GM20431 (cell line): Measurements from ENCODE around the gene ALDH18A1.
"Not testable (repeated sequence)": the region's sequence is repeated elsewhere in the genome, so short reads cannot be mapped to it uniquely, and the experiment has no call there.

Experiments used
- in situ Hi-C: fragments of 300-500 bp; cut with MseI, MboI; formaldehyde crosslinking; loops from one replicate; pipeline ENCODE4 v1.15.0; 2020; ENCODE audit warnings: low sequenced_read_pairs; ENCODE audit not compliant: unreplicated experiment

The ALDH18A1 gene

GRCh38 chr10:95656291-95657164 lies at the start of gene ALDH18A1:
Gene ALDH18A1, minus strand, starts transcription at chr10:95656711. Its CDS starts 3,334 bp downstream, at chr10:95653377.
- in situ Hi-C loops = no loop called here

- in situ Hi-C loops = loop anchor here (10.0 kb wide), 1 partner anchor 146 kb away; no protein-coding TSS in a partner anchor
These were observed 41.9 kb upstream of the ALDH18A1 start for GRCh38 chr10:95698415-95698814.

GRCh38 chr10:95697429-95697828 lies 40.9 kb upstream of the ALDH18A1 start:
- in situ Hi-C loops = loop anchor here (10.0 kb wide), 1 partner anchor 147 kb away; no protein-coding TSS in a partner anchor

- in situ Hi-C loops = loop anchor here (10.0 kb wide), 1 partner anchor 150 kb away; no protein-coding TSS in a partner anchor
These were observed 38.2 kb upstream of the ALDH18A1 start for GRCh38 chr10:95694665-95695064.

GRCh38 chr10:95693668-95694534 lies 37.4 kb upstream of the ALDH18A1 start, which contains the start of gene TCTN3:
Gene TCTN3, minus strand, starts transcription at chr10:95693927. Its CDS starts 28 bp downstream, at chr10:95693899.
- in situ Hi-C loops = loop anchor here (10.0 kb wide), 1 partner anchor 151 kb away; no protein-coding TSS in a partner anchor

- in situ Hi-C loops = loop anchor here (10.0 kb wide), 1 partner anchor 152 kb away; no protein-coding TSS in a partner anchor
These were observed 36.7 kb upstream of the ALDH18A1 start for GRCh38 chr10:95693071-95693667.

GRCh38 chr10:95691281-95691680 lies 34.8 kb upstream of the ALDH18A1 start:
- in situ Hi-C loops = loop anchor here (10.0 kb wide), 1 partner anchor 154 kb away; no protein-coding TSS in a partner anchor

- in situ Hi-C loops = no loop called here
These were observed 32.1 kb upstream of the ALDH18A1 start for GRCh38 chr10:95688648-95689047.

GRCh38 chr10:95683966-95684365 lies 27.5 kb upstream of the ALDH18A1 start:
- in situ Hi-C loops = no loop called here

- in situ Hi-C loops = no loop called here
These were observed 19.0 kb upstream of the ALDH18A1 start for GRCh38 chr10:95675403-95676116.

- in situ Hi-C loops = no loop called here
These were observed 18.1 kb upstream of the ALDH18A1 start for GRCh38 chr10:95674643-95675042.

GRCh38 chr10:95672641-95673040 lies 16.1 kb upstream of the ALDH18A1 start:
- in situ Hi-C loops = not testable (repeated sequence)

- in situ Hi-C loops = no loop called here
These were observed 8.0 kb upstream of the ALDH18A1 start for GRCh38 chr10:95664543-95664942.

- in situ Hi-C loops = no loop called here
These were observed 7.0 kb upstream of the ALDH18A1 start for GRCh38 chr10:95663496-95663895.

- in situ Hi-C loops = no loop called here
These were observed 5.3 kb upstream of the ALDH18A1 start for GRCh38 chr10:95661818-95662217.

- in situ Hi-C loops = no loop called here
These were observed 3.8 kb upstream of the ALDH18A1 start for GRCh38 chr10:95660283-95660682.

GRCh38 chr10:95657250-95657649 lies 739 bp upstream of the ALDH18A1 start:
- in situ Hi-C loops = no loop called here

GRCh38 chr10:95655571-95656290 lies 780 bp downstream of the ALDH18A1 start:
- in situ Hi-C loops = no loop called here

- in situ Hi-C loops = no loop called here
These were observed 2.6 kb downstream of the ALDH18A1 start for GRCh38 chr10:95653895-95654294.
